HG03175 (cell line): ENCODE measurements around the gene FERD3L.
"Not testable (repeated sequence)": the region's sequence is repeated elsewhere in the genome, so short reads cannot be mapped to it uniquely, and the experiment has no call there.

Source experiments
- ATAC-seq: cut with Tn5 transposase; IDR thresholded peaks from one replicate; pipeline ENCODE4 v1.9.1; 2021; ENCODE audit warnings: mild to moderate bottlenecking, moderate library complexity; ENCODE audit not compliant: unreplicated experiment

Gene FERD3L

DNA sequence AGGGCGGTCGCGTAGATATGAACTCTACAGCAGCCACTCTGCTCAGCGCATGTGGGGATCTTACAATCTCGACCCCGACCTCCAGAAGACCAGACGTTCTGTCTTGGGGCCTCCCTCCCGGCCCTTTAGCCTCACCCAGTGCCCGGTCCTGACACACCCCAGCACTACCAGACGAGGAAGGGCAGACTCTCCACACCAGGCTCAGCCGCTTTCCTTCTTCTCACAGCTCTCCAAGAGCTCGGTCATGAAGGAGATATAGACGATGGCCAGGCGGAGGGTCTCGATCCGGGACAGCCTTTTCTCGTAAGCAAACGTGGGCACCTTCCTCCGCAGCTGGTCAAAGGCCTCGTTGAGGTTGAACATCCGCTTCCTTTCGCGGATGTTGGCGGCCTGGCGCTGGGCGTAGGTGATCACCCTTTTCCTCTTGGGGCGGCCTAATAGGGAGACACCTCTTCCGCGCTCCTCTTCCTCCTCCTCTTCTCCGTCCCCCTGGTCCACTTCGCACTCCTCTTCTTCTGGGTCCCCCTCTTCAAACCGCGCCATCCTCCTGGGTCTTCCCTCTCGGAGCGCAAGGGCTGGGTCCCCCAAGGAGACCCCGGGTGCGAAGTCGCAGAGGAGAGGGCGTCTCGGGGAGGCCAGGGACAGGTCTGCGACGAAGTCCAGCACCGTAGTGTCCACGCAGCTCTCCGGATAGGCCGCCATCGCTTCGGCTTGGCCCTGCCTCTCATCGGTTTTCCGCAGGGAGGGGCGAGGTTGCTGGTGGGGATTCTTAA lies at the start of gene FERD3L:
Gene FERD3L, minus strand, starts transcription at position 761 of the 773 bp plus-strand sequence. Its CDS starts 59 bp downstream, at position 702.
- no peak for ATAC-seq

GRCh38 chr7:19194417-19194816 lies 49.2 kb upstream of the FERD3L start:
- not testable (repeated sequence) for ATAC-seq

DNA sequence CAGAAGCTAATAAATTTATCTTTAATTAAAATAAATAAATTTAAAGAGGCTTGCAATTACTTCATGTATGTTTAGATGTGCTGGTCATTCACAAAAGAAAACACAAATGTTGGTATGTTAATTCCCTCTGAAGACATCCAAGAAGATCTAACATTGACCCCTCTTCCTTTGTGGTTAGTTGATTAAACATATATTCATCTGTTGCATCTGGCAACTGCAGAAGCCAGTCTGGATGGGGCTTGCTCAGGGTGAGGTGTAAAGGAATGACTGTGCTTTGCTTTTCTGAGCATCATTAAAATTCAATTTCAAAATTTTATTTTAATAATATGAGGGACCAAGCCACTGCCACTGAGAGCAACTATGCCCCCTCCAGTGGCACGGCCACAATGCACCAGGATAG lies 36.4 kb upstream of the FERD3L start:
- no peak for ATAC-seq

DNA sequence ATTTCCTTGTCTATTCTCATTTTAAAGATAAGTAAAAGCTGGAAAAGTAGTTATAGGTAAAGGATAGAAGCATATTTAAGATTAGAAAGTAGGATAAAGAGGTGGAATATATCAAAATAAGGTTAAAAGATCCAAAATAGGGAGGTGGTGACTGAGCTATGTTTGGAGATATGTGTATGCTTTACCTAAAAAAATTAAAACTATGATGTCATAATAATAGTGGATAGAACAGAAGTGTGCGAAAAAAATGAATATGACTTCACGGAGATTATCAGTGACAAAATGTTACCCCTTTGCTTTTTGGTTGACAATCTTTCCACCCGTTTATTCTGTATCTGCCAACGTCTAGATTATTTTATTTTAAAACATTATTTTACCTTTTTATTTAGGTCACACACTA lies 33.4 kb upstream of the FERD3L start:
- no peak for ATAC-seq

DNA sequence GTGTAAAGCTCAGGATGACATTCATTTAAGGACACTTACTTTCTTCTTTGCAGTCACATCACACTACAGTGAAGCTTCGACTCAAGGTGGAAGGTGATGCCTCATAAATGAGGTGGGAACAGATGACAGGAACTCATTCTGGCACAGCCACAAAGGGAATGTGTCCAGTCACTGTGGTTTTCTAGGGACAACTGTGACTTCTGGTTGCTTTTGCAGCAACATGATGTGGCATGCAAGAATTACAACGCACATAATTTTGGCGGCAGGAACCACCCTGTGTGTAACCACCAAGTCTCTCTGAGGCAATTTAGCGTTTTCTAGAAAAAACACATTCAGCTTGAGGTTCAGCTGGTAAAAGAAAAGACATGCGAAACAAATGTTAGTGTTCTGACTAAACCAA lies 32.0 kb upstream of the FERD3L start:
- no peak for ATAC-seq

- no peak for ATAC-seq
Observed at GRCh38 chr7:19175241-19175640, 30.0 kb upstream of the FERD3L start.

DNA sequence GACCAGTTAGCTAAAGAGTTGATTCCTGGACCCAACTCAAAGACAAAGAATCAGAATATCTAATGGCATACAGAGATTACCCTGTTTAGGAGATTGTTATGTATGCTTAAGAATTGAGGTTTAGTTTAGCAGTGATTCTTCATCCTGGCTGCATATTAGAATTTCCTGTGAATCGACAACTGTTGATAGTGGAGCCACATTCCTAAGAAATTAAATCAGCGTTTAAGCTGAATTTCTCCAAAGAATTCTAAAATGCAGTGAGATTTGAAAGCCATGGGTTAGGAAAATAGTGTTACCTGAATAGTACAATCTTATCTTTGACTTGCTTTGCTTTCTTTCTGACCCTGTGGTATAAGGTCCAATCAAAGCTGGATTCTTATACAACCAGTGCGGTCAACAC lies 16.4 kb upstream of the FERD3L start:
- no peak for ATAC-seq

DNA sequence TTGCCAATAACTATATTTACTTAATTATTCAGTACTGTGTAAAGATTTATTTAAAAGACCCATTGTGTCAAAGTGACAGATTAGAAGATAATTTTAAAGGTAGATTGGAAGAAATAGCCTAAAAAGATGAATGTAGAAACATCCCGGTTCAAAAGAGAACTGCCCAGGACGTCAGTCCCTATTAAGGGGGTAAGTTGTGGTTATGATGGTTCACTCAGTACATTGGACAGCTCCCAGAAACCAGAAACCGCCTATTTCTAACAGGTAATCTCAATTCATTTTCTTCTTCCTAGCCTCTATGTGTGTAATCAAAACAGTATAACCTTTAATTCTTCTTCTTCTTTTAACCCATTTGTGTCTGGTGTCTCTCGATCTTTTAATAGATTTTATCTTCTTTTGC lies 1.5 kb upstream of the FERD3L start:
- no peak for ATAC-seq

DNA sequence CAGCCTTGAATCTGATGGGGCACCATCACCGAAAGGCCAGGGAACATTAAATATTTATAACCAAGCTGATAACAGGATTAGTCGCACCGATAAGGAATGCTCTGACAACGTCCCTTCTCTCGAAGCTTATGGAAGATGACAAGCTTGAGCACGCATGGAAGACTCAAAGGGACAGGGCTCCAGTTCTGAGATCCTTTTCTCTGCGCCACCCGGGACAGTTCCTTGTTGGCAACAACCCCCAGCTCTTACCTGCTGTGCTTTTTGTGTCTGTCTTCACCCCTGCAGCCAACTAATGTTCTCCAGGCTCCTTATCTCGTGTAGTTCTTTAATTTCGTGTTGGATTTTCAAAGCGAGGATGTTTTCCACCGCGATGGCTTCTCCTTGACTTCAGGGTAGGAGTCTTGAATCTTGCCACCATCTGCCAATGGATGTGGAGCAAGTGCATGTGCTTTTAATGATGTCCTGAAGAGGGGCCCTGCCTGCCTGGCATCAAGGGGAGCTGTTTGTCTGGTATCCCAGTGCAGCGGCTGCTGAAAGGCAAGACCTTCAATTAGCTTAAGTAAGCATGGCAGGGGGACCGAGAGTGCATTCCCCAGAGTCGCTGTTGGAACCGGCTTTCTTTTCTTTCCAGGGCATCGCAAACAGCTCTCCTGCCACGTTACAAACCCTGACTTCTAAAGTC lies 354 bp upstream of the FERD3L start:
- no peak for ATAC-seq

DNA sequence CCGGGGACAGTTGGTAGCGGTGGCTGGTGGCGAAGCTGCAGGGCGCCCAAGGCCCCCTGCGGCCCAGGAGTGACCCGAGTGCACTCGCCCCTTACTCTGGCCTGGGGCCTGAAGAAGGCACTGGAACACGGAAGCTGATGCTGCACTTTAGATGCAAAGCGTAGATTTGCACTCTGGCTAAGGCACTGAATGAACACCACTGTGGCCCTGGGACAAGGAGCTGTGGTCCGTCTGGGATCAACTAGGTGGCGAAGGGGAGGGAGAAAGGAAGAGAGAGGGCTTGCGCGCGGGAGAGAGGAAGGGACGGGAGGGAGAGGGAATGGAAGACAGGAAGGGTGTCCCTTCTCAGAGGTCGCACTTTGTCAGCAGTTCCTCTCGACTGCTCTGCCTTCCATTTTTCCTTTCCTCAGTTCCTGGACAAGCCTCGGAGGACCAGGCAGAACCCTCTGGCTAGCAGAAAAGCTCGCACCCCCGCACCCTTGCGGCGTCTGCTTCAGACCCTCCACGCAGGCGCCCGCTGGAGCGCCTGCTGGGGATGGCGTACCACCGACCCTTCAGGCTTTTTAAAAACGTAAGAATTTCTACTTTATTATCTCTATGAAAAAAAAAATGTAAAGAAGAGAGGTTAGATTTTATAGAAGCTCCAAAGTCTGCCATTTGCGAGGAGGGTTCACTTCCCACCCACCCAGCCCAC lies 1.2 kb downstream of the FERD3L start:
- ATAC-seq = no peak

DNA sequence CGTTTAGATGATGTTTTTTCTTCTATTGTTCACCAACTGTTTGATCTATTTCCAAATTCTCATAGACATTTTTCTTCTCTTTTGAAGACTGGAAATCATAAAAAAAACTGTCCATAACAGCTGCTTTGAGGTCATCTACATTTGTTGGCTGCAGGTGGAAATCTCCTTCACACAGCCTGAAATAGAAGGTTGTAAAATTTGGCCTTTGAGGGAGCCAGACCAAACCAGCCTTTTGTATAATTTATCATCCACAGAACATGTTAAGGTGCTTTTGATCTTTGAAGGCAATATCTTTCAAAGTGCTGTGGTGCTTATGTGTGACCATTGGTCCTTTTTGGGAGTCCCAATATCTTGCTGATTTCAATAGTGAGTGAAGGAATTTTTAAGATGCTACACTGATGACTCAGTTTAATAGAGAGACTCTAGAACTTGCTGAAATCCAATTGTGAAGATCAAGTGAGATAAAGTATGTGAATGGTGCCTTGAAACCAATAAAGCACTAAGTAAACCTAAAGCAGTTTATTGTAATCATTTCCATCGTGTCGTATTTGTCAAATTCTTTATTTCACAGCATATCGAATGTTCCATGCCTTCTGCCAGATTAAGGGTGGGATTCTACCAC lies 5.4 kb downstream of the FERD3L start:
- no peak for ATAC-seq

GRCh38 chr7:19133886-19134285 lies 11.3 kb downstream of the FERD3L start:
- no peak for ATAC-seq

- ATAC-seq = no peak
Observed at GRCh38 chr7:19133390-19133789, 11.8 kb downstream of the FERD3L start.

DNA sequence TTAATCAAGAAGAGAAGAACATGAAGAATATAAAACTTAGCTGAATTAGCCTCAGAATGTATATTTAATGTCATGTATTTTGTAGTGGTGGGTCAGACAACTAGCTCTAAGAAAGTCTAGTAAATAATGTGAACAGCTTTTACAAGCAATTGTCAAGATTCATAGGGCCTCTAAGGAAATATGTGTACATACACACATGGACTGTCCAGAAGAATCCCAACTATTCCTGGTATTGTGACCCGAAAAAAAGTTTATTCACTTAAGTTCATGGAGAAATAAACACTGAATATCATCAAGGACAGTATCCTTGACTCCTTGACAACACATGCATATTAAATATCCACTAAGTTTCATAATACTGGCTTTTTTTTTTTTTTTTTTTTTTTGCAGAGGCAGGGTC lies 16.4 kb downstream of the FERD3L start:
- no peak for ATAC-seq

- no peak for ATAC-seq
Observed at GRCh38 chr7:19121977-19122588, 23.1 kb downstream of the FERD3L start.

DNA sequence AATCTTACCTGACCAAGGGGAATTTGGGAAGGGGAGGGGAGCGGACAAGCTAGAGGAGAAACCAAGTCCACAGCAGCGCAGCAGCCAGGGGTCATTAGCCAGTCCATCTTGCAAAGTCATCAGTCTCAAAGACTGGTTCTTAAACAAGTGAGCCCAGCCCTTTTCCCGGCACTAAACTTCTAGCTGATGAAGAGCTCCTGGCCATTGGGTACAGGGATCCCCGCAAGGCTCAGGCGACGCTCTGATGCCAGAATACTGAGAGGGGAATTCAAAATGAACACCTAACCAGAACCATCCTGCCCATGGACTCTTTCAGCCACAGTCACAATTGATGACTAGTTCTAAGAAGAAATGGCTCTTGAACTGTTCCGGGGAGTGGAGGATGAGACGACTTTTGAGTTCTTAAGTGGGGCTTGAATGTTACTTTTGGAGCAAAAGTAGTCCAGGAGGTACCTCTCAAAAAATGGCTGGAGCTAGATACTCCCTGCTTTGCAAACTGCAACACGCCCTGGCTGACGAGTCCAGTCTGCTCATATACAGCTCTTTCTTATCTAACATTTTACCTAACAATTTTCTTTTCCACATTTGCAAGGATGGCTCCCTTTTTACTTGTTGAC lies 25.2 kb downstream of the FERD3L start:
- ATAC-seq = no peak

GRCh38 chr7:19119372-19119771 lies 25.8 kb downstream of the FERD3L start:
- no peak for ATAC-seq

DNA sequence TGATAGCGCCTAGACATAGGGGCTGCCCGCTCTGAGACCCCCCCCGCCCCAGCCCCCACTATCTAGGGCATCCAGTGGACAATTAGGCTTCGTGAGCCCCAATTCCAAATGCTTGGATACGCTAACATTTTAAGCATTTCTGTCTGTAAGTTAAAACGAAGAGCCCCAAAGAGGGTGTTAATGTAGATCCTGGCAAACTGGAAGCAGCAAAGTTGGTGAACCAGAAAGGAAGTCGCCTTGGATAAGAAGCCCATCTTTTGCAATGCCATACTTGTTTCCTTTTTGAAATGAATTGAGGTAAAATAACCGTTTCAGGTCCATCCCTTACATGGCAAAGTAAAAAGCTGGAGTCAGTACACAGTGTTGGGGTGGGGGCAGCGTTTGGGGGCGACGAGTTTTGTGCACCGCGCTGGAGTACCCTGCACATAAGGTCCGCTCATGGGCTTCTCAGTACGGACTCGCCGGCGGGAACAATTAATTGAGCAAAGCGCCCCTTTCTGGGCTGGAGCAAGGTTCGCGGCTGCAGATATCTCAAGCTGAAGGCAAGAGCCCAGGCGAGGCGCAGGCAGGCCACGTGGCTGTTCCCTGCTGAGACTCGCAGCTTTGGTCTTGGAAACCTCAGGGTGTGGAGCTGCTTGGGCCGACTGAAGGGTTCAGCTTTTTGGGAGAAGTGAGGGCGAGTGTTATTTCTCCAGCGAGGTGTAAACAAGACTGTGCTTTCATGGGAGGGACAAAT lies 26.4 kb downstream of the FERD3L start:
- no peak for ATAC-seq

- no peak for ATAC-seq
Observed at GRCh38 chr7:19117870-19118608, 27.2 kb downstream of the FERD3L start.
